ENCODE data around the gene NFX1. TPM values are rescaled to one million over a fixed set of nuclear protein-coding genes. Genes with fewer than 3 reads are reported as not detected.

NFX1 gene
- total RNA-seq, 6 experiments from 2014 or later = 22.6 to 29.2 (median 24.8) TPM

DNA sequence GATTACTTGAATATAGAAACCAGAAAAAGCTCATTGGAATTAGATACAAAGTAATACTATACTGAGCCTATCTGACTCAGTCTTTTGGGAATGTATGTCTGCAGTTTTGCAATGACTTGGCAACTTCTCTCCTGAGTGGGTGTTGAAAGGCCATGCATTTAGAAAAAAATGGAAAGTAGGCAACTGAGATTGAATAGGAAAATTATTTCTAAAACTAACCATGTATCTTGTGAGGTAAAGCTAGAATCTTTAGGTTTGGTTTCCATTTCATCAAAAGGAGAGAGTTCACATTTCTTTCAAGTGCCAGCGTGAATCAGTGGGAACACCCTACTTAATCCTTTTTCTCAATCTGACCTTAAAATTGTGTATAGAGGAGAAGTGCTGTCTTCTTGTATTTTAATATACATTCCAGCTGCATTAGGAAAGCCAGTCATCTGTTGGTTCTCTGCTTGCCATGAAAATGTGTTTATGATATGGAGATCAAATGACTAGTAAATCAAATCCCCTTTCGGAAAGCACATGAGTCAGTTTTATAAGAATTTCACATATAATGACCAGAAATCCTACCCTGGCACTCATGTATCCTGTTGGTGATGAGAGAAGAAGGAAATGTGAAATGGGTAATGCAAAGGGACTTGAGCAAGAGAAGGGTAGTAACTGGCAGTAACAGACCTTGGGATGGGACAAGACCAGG lies 30.4 kb downstream of the NFX1 start:
- TF ChIP-seq CTCF (IDR thresholded peaks at IDR 0.05) (no peak), POLR2A (IDR thresholded peaks at IDR 0.05) (no peak)
- intact Hi-C loops (cut with DNase I) = no loop called here
- 76% methylated on average over 2 of the region's 2 CpGs for WGBS (ENCODE audit: insufficient coverage, low coverage, low lambda C conversion rate, missing lambda C conversion rate)
- DNase-seq = no peak
- peaks cover 0 to 81% (median 42%) of the 10 kb centered on the region in 4 donors for H3K36me3 ChIP-seq
- no peaks in the 10 kb centered on the region for H3K27me3 ChIP-seq
- H3K27ac ChIP-seq = no peak overlapping the region
- no peaks in the 10 kb centered on the region for H3K4me1 ChIP-seq
- H3K4me3 ChIP-seq = no peak overlapping the region
- ATAC-seq = peak in 1 of 4 donors; percentile 81
- no peaks in the 10 kb centered on the region for H3K9me3 ChIP-seq

- Histone ChIP-seq H3K27me3 (no peaks in the 10 kb centered on the region), H3K9me3 (no peaks in the 10 kb centered on the region), H3K4me3 (no peak overlapping the region), H3K36me3 (peaks cover 3 to 47% (median 17%) of the 10 kb centered on the region in 4 donors), H3K4me1 (peaks cover 0 to 23% (median 3%) of the 10 kb centered on the region in 4 donors), H3K27ac (peak overlapping the region; percentile 64 to 83 (median 74))
- no peak for TF ChIP-seq POLR2A (IDR thresholded peaks at IDR 0.05)
- TF ChIP-seq CTCF (IDR thresholded peaks at IDR 0.05) = no peak
- intact Hi-C loops (cut with DNase I) = no loop called here
- 18% methylated on average over 1 of the region's 4 CpGs for WGBS (ENCODE audit: insufficient coverage, low coverage, low lambda C conversion rate, missing lambda C conversion rate)
- peak; percentile 51 to 88 (median 76) for DNase-seq
- peak; percentile 91 to 97 (median 96) for ATAC-seq
Observed at GRCh38 chr9:33329117-33329563, 38.8 kb downstream of the NFX1 start.

DNA sequence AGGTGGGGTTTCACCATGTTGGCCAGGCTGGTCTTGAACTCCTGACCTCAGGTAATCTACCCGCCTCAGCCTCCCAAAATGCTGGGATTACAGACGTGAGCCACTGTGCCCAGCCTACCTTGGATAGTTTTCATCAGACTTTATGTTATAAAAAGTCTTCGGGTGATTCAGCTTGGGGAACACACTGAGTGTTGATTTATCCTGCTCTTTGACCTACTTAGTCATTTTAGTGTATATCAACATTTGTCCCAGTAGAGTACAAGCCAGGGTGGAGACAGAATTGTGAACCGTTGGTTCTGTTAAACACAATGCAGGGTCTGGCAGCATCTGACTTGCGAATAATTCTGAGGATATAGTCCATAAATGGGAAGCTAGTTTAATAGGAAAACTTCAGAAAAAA lies 39.7 kb downstream of the NFX1 start:
- no peak for TF ChIP-seq POLR2A (IDR thresholded peaks at IDR 0.05)
- no peak for TF ChIP-seq CTCF (IDR thresholded peaks at IDR 0.05)
- ATAC-seq = peak in 2 of 4 donors; percentile 18 to 67
- Histone ChIP-seq H3K4me1 (peaks cover 0 to 23% (median 3%) of the 10 kb centered on the region in 4 donors), H3K27ac (peak overlapping the region; percentile 64 to 83 (median 74)), H3K36me3 (peaks cover 3 to 42% (median 16%) of the 10 kb centered on the region in 4 donors), H3K9me3 (no peaks in the 10 kb centered on the region), H3K4me3 (no peak overlapping the region), H3K27me3 (no peaks in the 10 kb centered on the region)
- DNase-seq = no peak
- WGBS (ENCODE audit: insufficient coverage, low coverage, low lambda C conversion rate, missing lambda C conversion rate) = 58% methylated on average over 5 of the region's 5 CpGs
- intact Hi-C loops (cut with DNase I) = no loop called here

GRCh38 chr9:33331377-33331891 lies 41.1 kb downstream of the NFX1 start:
- Histone ChIP-seq H3K36me3 (peaks cover 3 to 50% (median 16%) of the 10 kb centered on the region in 4 donors), H3K27me3 (no peaks in the 10 kb centered on the region), H3K9me3 (no peaks in the 10 kb centered on the region), H3K27ac (no peak overlapping the region), H3K4me3 (no peak overlapping the region), H3K4me1 (peaks cover 0 to 23% (median 3%) of the 10 kb centered on the region in 4 donors)
- intact Hi-C loops (cut with DNase I) = no loop called here
- no peak for TF ChIP-seq CTCF (IDR thresholded peaks at IDR 0.05)
- no peak for TF ChIP-seq POLR2A (IDR thresholded peaks at IDR 0.05)
- WGBS (ENCODE audit: insufficient coverage, low coverage, low lambda C conversion rate, missing lambda C conversion rate) = 67% methylated on average over 3 of the region's 3 CpGs
- ATAC-seq (no peak), DNase-seq (no peak)

Measured in right lobe of liver (tissue), 6 donors.